Skin epidermis (tissue), 12 donors: ENCODE results near the gene ZKSCAN7.
A peak's percentile ranks its signal among the peaks of the same experiment; 100 is the strongest.
"Not testable (repeated sequence)": the region's sequence is repeated elsewhere in the genome, so short reads cannot be mapped to it uniquely, and the experiment has no call there.

ENCODE experiments used
- H3K27ac ChIP-seq, 21 experiments: fragments of 200-600 bp; sonication (generic) in 11 of 21; one replicate each; pipeline ENCODE4 v1.5.0; 2020; ENCODE audit warnings: mild to moderate bottlenecking in 3 of 21, inconsistent platforms in 2 of 21, moderate library complexity in 2 of 21
- H3K4me3 ChIP-seq, 7 experiments: fragments of 200-600 bp; sonication (generic) in 2 of 7; one replicate each; pipeline ENCODE4 v1.5.0; 2020; ENCODE audit warnings: inconsistent platforms in 2 of 7, mild to moderate bottlenecking in 2 of 7, moderate library complexity in 1 of 7

ZKSCAN7 gene

DNA sequence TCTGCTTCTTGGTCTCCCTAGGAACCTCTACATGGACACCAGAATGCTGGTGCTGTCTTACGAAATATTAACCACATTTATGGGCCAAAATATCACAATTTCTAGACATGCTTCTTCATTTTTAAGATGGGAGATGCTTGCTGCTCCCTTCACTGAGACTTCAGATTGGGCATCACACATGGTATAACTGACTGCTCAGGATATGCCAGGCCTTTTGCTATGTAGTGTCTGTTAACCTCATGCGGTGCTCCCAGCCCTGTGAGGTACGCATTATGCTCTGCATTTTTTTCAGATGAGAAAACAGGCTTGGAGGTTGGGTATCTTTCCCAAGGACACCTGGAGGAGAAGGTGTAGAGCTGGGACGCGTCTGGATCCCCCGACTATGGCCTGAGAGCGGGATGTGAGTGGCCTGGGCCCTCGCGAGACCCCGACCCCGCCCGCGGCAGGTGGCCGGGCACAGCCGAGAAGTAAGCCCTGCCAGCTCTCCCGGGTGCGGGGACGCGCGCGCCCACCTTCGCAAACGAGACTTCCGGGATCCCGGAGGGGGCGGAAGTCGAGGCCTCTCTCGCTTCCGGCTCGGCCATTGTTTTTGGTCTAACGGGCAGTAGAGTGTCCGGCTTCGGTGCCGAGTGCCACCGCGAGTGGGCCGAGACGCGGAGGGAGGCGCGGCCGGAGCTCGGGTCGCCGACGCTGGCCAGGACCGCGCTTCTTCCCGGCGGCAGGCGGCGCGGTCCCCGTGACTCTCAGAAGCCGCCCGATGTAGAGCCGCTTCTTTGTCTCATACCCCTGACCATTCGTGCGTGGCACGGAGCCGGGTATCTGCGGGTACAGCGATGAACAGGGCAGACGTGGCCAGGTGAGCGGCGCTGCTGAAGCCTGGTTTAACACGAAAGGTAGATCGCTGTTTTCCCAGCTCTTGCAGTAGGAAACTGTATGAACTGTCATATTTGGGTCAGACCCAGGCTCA is at the start of gene ZKSCAN7:
Gene ZKSCAN7, plus strand, starts transcription at position 568 of the 967 bp plus-strand sequence. CDS start 1,855 bp downstream, outside the sequence.
- Histone ChIP-seq H3K27ac (peak within 1 kb of the TSS in 20 of 21 experiments; percentile 4 to 83 (median 73)), H3K4me3 (peak within 1 kb of the TSS; percentile 48 to 81 (median 68))

DNA sequence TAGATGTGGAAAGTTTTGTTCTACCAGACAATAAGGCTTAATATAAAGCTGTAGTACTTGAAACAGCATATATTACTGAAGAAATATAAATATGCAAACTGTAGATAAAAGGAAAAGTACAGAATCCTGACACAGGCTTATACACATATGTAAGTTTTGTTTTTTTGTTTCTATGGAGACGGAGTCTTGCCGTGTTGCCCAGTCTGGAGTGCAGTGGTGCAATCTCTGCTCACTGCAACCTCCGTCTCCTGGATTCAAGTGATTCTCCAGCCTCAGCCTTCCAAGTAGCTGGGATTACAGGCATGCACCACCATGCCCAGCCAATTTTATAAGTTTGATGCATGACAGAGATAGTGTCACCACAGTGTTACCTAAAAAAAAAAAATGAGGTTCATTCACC is 48.4 kb upstream of the ZKSCAN7 start:
- Histone ChIP-seq H3K27ac (no peak overlapping the region), H3K4me3 (no peak overlapping the region)

DNA sequence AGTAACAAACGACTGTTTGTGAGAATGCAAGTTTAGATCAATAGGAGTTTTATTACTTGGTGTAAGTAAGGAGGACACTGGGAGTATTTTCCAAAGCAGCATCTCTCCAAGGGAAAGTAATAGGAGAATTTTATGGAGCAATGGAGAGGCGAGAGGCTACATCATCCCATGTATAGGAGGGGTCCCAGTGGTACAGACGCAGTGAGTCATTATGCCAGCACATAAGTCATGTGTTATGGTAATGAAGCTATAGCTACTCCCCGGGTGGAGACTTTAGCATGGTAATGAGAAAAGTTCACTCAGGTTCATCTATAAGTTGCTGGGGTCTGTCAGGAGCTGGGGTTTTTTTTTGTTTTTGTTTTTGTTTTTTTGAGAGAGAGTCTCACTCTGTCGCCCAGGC is 48.0 kb upstream of the ZKSCAN7 start:
- Histone ChIP-seq H3K27ac (no peak overlapping the region), H3K4me3 (no peak overlapping the region)

DNA sequence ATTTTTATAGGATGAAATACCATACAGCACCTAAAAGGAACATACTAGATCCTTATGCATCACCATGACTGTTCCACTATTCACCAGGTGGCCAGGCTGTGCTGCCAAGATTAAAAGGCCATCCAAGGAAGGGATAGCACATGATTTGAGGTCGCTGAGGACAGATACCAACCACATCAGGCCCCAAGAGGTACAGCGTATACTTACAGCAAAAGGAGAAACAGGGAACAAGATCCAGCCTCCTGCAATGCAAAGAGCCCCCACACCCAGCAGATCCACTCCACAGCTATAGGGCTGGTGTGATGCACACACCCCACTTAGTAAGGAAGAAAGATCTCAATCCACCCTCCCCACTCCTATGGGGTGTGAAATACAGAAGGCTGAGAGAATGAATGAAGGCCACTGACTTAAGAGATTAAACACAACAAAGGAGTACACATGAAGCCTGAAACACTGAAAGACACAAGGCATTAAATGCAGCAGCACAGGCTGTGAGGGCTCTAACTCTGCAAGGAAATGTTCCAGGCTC is 45.5 kb upstream of the ZKSCAN7 start:
- peak overlapping the region in 8 of 21 experiments; percentile 79 to 94 (median 87) for H3K27ac ChIP-seq

DNA sequence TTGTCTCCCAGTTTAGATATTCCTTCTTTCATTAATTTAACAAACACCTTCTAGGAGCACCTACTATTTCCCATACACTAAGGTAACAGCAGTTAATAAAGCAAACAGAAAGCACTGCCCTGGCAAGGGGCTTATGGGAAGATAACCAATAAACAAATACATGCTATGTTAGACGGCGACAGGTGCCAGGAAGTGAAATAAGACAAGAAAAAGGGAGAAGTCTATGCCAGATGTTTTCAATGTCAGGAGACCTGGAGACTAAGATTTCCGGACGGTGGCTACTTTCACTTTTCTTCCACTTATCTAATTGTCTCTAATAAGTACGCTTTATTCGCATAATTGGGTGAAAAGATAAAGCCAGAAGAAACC is 45.0 kb upstream of the ZKSCAN7 start:
- Histone ChIP-seq H3K27ac (peak overlapping the region in 20 of 21 experiments; percentile 77 to 95 (median 86)), H3K4me3 (peak overlapping the region; percentile 64 to 96 (median 91))

More for the DNA sequence above, 45.5 kb upstream of the ZKSCAN7 start:
- H3K4me3 ChIP-seq: peak overlapping the region; percentile 64 to 96 (median 91)

DNA sequence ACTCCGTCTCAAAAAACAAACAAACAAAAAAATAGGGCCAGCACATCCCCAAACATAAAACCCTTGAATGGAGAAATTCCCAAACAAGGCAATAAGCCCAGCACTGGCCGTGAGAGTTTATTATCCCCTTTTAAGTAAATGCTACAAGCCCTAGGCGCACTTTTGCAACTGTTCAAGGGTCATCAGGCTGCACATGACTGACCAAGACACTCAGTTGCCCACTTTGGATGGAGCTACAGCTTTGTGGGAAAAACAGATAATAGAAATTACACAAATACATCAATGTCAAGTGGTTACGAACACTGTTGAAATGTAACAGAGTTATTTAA is 43.8 kb upstream of the ZKSCAN7 start:
- H3K4me3 ChIP-seq: peak overlapping the region; percentile 64 to 96 (median 91)

DNA sequence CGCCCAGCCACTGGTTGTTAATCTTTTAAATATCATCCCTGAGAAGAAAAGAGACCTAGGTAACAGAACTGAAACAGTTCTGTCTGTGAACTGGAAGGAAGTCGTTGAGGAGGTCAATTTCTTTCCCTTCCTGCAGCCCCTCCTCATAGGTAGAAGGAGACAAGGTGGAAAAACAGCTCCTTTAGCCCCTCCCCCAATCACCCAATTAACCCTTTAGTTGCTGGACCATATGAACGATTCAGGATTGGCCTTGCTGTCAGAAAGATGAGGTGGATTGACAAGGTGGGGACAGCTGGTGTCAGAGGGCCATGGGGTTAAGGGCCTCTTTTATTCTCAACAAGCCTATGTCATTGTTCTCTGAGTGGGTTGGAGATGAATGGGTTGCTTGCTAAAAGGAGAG is 41.5 kb upstream of the ZKSCAN7 start:
- Histone ChIP-seq H3K27ac (no peak overlapping the region), H3K4me3 (no peak overlapping the region)

More for the DNA sequence above, 43.8 kb upstream of the ZKSCAN7 start:
- H3K27ac ChIP-seq: peak overlapping the region in 20 of 21 experiments; percentile 67 to 95 (median 86)

DNA sequence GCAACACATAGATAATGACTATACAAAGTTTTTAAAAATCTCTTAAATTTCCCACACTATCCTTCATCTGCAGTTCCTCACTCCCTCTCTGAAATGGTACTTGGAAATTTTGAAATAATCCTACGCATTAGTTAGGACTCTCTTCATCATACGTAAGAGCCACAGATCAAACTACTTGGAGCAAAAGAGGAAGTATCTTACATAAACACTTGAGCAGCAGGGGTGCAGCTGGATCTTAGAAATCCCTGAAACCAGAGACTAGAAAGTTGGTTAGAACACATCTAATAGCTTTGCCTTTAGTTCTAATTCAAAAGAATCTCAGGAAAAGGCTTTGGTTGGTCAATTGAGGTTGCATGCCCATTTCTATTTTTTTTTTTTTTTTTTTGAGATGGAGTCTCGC is 38.8 kb upstream of the ZKSCAN7 start:
- no peak overlapping the region for H3K27ac ChIP-seq
- H3K4me3 ChIP-seq: no peak overlapping the region

DNA sequence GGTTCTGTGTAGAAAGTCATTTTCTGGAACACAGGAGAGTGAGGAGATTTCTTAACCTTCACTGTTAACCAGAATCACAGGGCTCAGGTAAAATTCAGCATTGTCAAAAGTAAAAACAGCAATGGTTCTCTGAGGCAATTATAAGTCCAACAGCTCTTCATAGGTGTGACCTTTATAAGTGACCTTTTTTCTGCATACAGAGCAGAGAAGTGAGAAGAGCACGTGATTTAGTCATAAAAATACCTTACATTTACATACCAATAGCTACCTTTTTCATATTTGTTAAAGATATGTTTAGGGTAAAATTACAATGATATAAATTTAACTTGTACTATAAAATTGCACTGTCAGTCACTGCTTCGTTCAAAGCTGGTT is 36.2 kb upstream of the ZKSCAN7 start:
- H3K27ac ChIP-seq: no peak overlapping the region
- no peak overlapping the region for H3K4me3 ChIP-seq

DNA sequence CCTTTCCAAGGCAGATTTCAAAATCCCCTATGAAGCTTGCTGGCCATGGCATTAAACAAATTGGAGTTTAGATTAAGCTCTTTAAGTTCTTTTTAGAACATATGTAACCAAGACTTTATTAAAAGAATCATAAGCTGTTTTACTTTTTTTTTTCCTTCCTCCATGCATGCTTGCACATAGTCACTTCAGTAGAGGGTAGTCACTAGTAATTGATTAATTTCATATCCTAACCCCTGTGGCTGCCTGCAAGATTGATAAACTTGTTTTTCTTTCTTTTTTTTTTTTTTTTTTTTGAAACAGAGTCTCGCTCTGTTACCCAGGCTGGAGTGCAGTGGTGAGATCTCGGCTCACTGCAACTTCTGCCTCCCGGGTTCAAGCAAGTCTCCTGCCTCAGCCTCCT is 33.3 kb upstream of the ZKSCAN7 start:
- Histone ChIP-seq H3K4me3 (no peak overlapping the region), H3K27ac (no peak overlapping the region)

DNA sequence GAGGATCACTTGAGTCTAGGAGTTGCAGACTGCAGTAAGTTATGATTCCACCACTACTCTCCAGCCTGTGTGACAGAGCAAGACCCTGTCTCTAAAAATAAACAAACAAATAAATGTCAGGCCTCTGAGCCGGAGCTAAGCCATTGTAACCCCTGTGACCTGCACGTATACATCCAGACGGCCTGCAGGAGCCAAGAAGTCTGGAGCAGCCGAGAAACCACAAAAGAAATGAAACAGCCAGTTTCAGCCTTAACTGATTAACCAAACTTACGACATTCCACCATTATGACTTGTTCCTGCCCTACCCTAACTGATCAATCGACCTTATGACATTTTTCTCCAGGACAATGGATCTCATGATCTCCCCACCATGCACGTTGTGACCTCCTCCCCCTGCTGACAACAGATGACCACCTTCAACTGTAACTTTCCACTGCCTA is 32.5 kb upstream of the ZKSCAN7 start:
- no peak overlapping the region for H3K4me3 ChIP-seq
- no peak overlapping the region for H3K27ac ChIP-seq

DNA sequence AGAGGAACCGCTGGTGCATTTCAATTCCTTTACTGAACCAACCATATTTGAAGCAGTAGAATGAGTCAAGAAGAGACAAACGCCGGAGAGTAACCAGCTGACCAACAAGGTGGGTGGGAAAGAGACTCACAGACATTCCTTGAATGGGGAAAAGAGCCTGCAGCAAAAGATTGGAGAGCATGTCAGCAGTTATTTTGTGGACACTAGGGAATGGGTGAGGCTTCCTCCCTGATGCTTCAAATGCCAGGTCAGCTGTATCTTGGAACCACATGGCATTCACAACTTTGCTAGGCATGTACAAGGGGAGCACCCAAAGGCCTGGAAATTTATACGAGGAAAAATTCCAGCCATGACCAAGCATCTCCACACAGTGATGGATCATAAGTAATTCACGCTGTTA is 29.9 kb upstream of the ZKSCAN7 start:
- H3K27ac ChIP-seq: no peak overlapping the region
- H3K4me3 ChIP-seq: no peak overlapping the region

DNA sequence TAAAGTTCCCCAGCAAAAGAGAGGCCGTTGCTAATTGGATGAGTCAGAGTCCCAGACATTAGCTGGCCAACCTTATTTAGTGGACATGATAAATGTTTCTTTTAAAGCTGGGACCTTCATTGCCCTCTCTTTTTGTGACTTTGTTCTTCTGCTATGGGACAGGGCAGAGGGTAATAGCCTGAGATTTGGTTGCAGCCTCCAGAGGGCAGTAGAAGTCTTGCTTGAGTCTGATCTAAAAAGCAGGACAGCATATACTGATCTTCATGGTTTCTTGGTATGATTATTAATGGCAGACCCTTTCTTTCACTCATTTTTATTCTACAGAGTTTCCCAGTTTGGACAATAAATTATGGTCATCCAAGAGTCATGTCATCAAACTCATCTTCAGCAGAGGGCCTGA is 25.1 kb upstream of the ZKSCAN7 start:
- H3K27ac ChIP-seq: no peak overlapping the region
- no peak overlapping the region for H3K4me3 ChIP-seq

DNA sequence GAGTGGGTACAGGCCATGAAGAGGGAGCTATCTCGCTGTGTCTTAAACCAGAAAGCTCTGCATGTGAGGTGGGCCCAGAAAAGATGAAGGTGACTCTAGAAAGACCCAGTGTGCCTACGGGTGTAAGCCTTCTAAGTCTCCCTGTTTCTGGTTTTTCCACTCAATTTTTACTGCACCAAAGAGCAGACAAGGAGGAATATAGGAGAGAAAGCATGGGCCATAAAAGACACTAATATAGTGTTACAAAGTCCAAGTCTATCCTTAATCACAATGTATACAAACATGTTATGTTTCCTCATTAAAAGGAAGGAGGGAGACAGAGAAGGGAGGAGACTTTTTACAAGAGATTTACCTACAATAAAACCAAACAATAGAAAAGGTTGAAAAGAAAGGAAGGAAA is 24.1 kb upstream of the ZKSCAN7 start:
- no peak overlapping the region for H3K27ac ChIP-seq
- H3K4me3 ChIP-seq: no peak overlapping the region

DNA sequence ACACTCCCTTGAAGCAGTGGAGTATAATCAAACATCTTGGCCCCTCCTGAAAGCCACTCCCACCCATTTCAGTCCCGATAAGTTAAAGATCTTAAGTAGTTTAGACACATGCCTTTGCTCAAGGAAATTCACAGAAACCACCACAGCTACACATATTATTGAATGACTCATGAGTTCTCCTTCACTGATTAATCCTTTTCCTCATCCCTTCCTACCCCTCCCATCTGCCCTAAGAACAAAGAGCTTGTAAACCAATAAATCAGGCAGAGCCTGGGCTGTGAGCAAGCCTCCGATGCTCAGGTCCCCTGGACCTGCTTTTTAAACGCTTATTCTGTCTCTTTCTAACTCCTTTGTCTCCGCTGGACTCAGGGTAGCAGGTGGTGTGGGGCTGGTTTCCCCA is 20.3 kb upstream of the ZKSCAN7 start:
- not testable (repeated sequence) for H3K4me3 ChIP-seq, H3K27ac ChIP-seq

DNA sequence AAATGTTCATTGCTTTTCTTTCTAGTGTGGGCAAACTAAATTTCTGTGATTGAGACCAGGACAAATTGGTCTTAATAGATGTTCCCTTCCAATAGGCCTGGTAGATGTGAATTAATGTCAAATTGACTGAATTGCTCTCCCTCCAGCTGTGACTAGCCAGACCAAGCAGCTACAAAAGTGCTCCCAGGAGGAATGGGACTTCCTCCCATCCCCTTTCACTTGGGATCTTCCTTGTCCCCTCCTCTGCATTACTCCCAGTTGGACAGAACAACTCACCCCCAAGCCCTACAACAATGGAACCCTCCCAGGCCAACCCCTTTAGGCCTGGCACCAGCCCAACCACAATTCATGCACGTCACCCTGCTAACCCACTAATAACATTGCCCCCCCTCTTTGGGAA is 19.6 kb upstream of the ZKSCAN7 start:
- H3K27ac ChIP-seq: no peak overlapping the region
- H3K4me3 ChIP-seq: no peak overlapping the region

DNA sequence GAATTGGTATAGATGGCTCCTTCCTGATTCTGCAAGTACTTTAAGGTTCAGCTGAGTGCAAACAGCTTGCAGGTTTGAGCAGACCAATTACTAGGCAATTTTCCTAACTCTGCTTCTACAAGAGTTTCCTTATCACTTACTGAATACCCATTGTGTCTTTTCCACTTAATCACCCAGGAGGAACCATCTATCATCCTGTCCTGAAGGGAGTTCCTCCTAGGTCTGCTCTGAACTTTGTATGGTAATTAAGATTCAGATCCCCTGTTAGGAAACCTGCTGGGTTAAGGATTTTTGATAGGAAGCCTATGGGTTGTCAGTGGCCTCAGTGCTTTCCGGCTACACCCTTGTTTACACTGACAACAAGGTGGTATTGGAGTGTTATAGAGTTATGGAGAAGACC is 10.2 kb upstream of the ZKSCAN7 start:
- H3K4me3 ChIP-seq: not testable (repeated sequence)

DNA sequence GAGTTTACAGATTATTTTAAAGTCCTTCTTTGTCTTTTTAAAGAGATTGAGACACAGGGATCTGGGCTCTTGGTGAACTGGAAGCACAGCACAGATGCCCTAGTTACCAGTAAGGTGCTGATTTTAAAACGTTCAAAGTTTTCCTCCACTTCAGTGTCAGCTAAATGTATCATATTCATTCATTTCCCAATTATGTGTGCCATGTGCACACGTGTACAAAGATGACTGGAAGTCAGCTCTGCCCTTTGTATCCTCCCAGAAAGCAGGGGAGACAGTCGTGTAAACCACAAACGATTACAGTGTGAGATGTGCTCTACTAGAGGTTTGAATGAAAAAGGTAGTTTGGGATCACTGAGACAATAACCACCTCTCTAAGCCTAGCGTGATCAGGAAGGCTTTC is 730 bp downstream of the ZKSCAN7 start:
- Histone ChIP-seq H3K27ac (peak overlapping the region in 7 of 21 experiments; percentile 57 to 83 (median 76)), H3K4me3 (peak overlapping the region; percentile 48 to 81 (median 68))

More for the DNA sequence above, 10.2 kb upstream of the ZKSCAN7 start:
- H3K27ac ChIP-seq: not testable (repeated sequence)

DNA sequence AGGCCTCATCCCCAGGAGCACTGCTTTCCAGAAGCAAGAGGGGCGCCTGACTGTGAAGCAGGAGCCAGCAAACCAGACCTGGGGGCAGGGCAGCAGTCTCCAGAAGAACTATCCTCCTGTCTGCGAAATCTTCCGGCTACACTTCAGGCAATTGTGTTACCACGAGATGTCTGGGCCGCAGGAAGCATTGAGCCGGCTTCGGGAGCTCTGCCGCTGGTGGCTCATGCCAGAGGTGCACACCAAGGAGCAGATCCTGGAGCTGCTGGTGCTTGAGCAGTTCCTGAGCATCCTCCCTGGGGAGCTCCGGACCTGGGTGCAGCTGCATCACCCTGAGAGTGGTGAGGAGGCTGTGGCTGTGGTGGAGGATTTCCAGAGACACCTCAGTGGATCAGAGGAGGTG is 2.1 kb downstream of the ZKSCAN7 start:
- no peak overlapping the region for H3K27ac ChIP-seq
- no peak overlapping the region for H3K4me3 ChIP-seq

DNA sequence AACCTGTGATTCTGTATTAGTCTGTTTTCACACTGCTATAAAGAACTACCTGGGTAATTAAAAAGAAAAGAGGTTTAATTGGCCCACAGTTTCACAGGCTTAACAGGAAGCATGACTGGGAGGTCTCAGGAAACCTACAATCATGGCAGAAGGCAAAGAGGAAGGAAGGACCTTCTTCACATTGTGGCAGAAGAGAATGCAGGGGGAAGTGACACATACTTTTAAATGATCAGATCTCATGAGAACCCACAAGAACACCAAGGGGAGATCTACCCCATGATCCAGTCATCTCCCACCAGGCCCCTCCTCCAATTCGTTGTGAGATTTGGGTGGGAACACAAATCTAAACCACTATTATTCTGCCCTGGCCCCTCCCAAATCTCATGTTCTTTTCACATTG is 6.1 kb downstream of the ZKSCAN7 start:
- Histone ChIP-seq H3K4me3 (no peak overlapping the region), H3K27ac (no peak overlapping the region)

DNA sequence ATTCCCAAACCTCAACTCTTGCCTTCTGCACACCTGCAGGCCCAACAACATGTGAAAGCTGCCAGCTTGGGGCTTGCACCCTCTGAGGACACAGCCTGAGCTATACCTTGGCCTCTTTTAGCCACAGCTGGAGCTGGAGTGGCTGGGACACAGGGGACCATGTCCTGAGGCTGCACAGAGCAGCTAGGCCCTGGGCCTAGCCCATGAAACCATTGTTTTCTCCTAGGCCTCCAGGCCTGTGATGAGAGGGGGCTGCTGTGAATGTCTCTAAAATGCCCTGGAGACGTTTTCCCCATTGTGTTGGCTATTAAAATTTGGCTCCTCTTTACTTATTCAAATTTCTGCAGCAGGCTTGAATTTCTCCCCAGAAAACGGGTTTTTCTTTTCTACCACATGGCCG is 7.2 kb downstream of the ZKSCAN7 start:
- no peak overlapping the region for H3K27ac ChIP-seq
- H3K4me3 ChIP-seq: no peak overlapping the region
